ENCODE measurements around the gene ZNF286A.
"Not testable (repeated sequence)": the region's sequence is repeated elsewhere in the genome, so short reads cannot be mapped to it uniquely, and the experiment has no call there.

Gene ZNF286A

GRCh38 chr17:15687494-15687893 lies 12.1 kb upstream of the ZNF286A start:
- WGBS (ENCODE audit: extremely low coverage, insufficient coverage, insufficient read length): no CpG with 5 or more reads among the region's 1 CpG
- not testable (repeated sequence) for H3K18ac ChIP-seq (ENCODE audit: low read length); H3K9me3 ChIP-seq (ENCODE audit: insufficient read depth, low read depth, low read length); H4K91ac ChIP-seq (ENCODE audit: low read depth, low read length); H2AK5ac ChIP-seq (ENCODE audit: low read length); H3K4me1 ChIP-seq (ENCODE audit: control insufficient read depth in 1 of 2, insufficient read depth in 2 of 2, low read length in 2 of 2); H3K79me2 ChIP-seq (ENCODE audit: control insufficient read depth, insufficient read depth, low read length, poor library complexity); H3K14ac ChIP-seq (ENCODE audit: low read length); H3K4me3 ChIP-seq (ENCODE audit: low read depth, low read length); H3K27ac ChIP-seq (ENCODE audit: low read depth, low read length); DNase-seq; H2AFZ ChIP-seq (ENCODE audit: insufficient read depth, low read length, poor library complexity); H3K23ac ChIP-seq (ENCODE audit: low read length); H4K12ac ChIP-seq (ENCODE audit: low read depth, low read length); H3K9ac ChIP-seq (ENCODE audit: low read length); H2BK12ac ChIP-seq (ENCODE audit: low read length); H3K27me3 ChIP-seq (ENCODE audit: insufficient read depth, low read length); H3K4ac ChIP-seq (ENCODE audit: low read depth, low read length); H4K8ac ChIP-seq (ENCODE audit: low read depth, low read length); H3K4me2 ChIP-seq (ENCODE audit: low read length); H2BK120ac ChIP-seq (ENCODE audit: insufficient read depth, low read length, poor library complexity); H3K36me3 ChIP-seq (ENCODE audit: control insufficient read depth in 1 of 2, insufficient read depth in 2 of 2, low read length in 2 of 2); H2BK5ac ChIP-seq (ENCODE audit: low read depth, low read length, poor library complexity); H3K79me1 ChIP-seq (ENCODE audit: low read length)

GRCh38 chr17:15698967-15699366 lies 585 bp upstream of the ZNF286A start:
- not testable (repeated sequence) for H3K4me1 ChIP-seq (ENCODE audit: control insufficient read depth in 1 of 2, insufficient read depth in 2 of 2, low read length in 2 of 2); H4K12ac ChIP-seq (ENCODE audit: low read depth, low read length); H3K4ac ChIP-seq (ENCODE audit: low read depth, low read length); H3K27me3 ChIP-seq (ENCODE audit: insufficient read depth, low read length); H3K79me2 ChIP-seq (ENCODE audit: control insufficient read depth, insufficient read depth, low read length, poor library complexity); H2BK12ac ChIP-seq (ENCODE audit: low read length); H3K79me1 ChIP-seq (ENCODE audit: low read length); H4K8ac ChIP-seq (ENCODE audit: low read depth, low read length); H4K91ac ChIP-seq (ENCODE audit: low read depth, low read length); H2AK5ac ChIP-seq (ENCODE audit: low read length); H3K36me3 ChIP-seq (ENCODE audit: control insufficient read depth in 1 of 2, insufficient read depth in 2 of 2, low read length in 2 of 2); H2BK120ac ChIP-seq (ENCODE audit: insufficient read depth, low read length, poor library complexity); H3K4me3 ChIP-seq (ENCODE audit: low read depth, low read length); H2BK5ac ChIP-seq (ENCODE audit: low read depth, low read length, poor library complexity); H2AFZ ChIP-seq (ENCODE audit: insufficient read depth, low read length, poor library complexity); H3K9me3 ChIP-seq (ENCODE audit: insufficient read depth, low read depth, low read length); H3K14ac ChIP-seq (ENCODE audit: low read length); H3K18ac ChIP-seq (ENCODE audit: low read length); H3K9ac ChIP-seq (ENCODE audit: low read length); H3K27ac ChIP-seq (ENCODE audit: low read depth, low read length); H3K23ac ChIP-seq (ENCODE audit: low read length)
- DNase-seq: peak in 1 of 2 donors; percentile 1
- WGBS (ENCODE audit: extremely low coverage, insufficient coverage, insufficient read length): no CpG with 5 or more reads among the region's 3 CpGs
- H3K4me2 ChIP-seq (ENCODE audit: low read length): peak overlapping the region; percentile 41

GRCh38 chr17:15699937-15700336 lies 385 bp downstream of the ZNF286A start:
- H2BK120ac ChIP-seq (ENCODE audit: insufficient read depth, low read length, poor library complexity); H3K79me1 ChIP-seq (ENCODE audit: low read length); H3K27me3 ChIP-seq (ENCODE audit: insufficient read depth, low read length); H2BK12ac ChIP-seq (ENCODE audit: low read length); H3K79me2 ChIP-seq (ENCODE audit: control insufficient read depth, insufficient read depth, low read length, poor library complexity); H3K4me1 ChIP-seq (ENCODE audit: control insufficient read depth in 1 of 2, insufficient read depth in 2 of 2, low read length in 2 of 2); H3K18ac ChIP-seq (ENCODE audit: low read length); DNase-seq; H2AK5ac ChIP-seq (ENCODE audit: low read length); H2AFZ ChIP-seq (ENCODE audit: insufficient read depth, low read length, poor library complexity); H3K23ac ChIP-seq (ENCODE audit: low read length); H3K9me3 ChIP-seq (ENCODE audit: insufficient read depth, low read depth, low read length); H3K27ac ChIP-seq (ENCODE audit: low read depth, low read length): not testable (repeated sequence)
- Histone ChIP-seq H3K4me3 (ENCODE audit: low read depth, low read length) (peak overlapping the region; percentile 73), H3K9ac (ENCODE audit: low read length) (peak overlapping the region; percentile 85), H3K4me2 (ENCODE audit: low read length) (peak overlapping the region; percentile 48), H4K91ac (ENCODE audit: low read depth, low read length) (peak overlapping the region; percentile 33), H4K8ac (ENCODE audit: low read depth, low read length) (peak overlapping the region; percentile 57), H4K12ac (ENCODE audit: low read depth, low read length) (peak overlapping the region; percentile 23), H2BK5ac (ENCODE audit: low read depth, low read length, poor library complexity) (peak overlapping the region; percentile 16), H3K36me3 (ENCODE audit: control insufficient read depth in 1 of 2, insufficient read depth in 2 of 2, low read length in 2 of 2) (peaks cover 12% of the 10 kb centered on the region in 2 experiments), H3K14ac (ENCODE audit: low read length) (peak overlapping the region; percentile 42), H3K4ac (ENCODE audit: low read depth, low read length) (peak overlapping the region; percentile 53)
- WGBS (ENCODE audit: extremely low coverage, insufficient coverage, insufficient read length): no CpG with 5 or more reads among the region's 21 CpGs

- H3K27me3 ChIP-seq (ENCODE audit: insufficient read depth, low read length); H2AK5ac ChIP-seq (ENCODE audit: low read length); H2BK12ac ChIP-seq (ENCODE audit: low read length); H3K23ac ChIP-seq (ENCODE audit: low read length); H2BK5ac ChIP-seq (ENCODE audit: low read depth, low read length, poor library complexity); H3K4me1 ChIP-seq (ENCODE audit: control insufficient read depth in 1 of 2, insufficient read depth in 2 of 2, low read length in 2 of 2); H3K18ac ChIP-seq (ENCODE audit: low read length); H3K9me3 ChIP-seq (ENCODE audit: insufficient read depth, low read depth, low read length); H3K79me1 ChIP-seq (ENCODE audit: low read length); H3K4me3 ChIP-seq (ENCODE audit: low read depth, low read length); DNase-seq; H4K91ac ChIP-seq (ENCODE audit: low read depth, low read length); H2BK120ac ChIP-seq (ENCODE audit: insufficient read depth, low read length, poor library complexity); H2AFZ ChIP-seq (ENCODE audit: insufficient read depth, low read length, poor library complexity); H4K12ac ChIP-seq (ENCODE audit: low read depth, low read length); H3K4me2 ChIP-seq (ENCODE audit: low read length); H3K14ac ChIP-seq (ENCODE audit: low read length); H3K9ac ChIP-seq (ENCODE audit: low read length); H3K79me2 ChIP-seq (ENCODE audit: control insufficient read depth, insufficient read depth, low read length, poor library complexity); H4K8ac ChIP-seq (ENCODE audit: low read depth, low read length); H3K4ac ChIP-seq (ENCODE audit: low read depth, low read length); H3K27ac ChIP-seq (ENCODE audit: low read depth, low read length): not testable (repeated sequence)
- H3K36me3 ChIP-seq (ENCODE audit: control insufficient read depth in 1 of 2, insufficient read depth in 2 of 2, low read length in 2 of 2): peaks cover 19 to 29% of the 10 kb centered on the region in 2 experiments
- WGBS (ENCODE audit: extremely low coverage, insufficient coverage, insufficient read length): no CpG with 5 or more reads among the region's 33 CpGs
Measured at GRCh38 chr17:15704239-15704638, 4.7 kb downstream of the ZNF286A start.

Data from trophoblast cell (in vitro differentiated cells and primary cell).